ENCODE measurements around the gene TMEM255B. TPM values are rescaled to one million over a fixed set of nuclear protein-coding genes. Genes with fewer than 3 reads are reported as not detected.

The TMEM255B gene
- total RNA-seq, 2 experiments from 2014 or later = 1.8 to 1.9 TPM

- peaks cover 5% of the 10 kb centered on the region for H3K36me3 Mint-ChIP-seq (ENCODE audit: low read depth)
- peaks cover 27% of the 10 kb centered on the region for H3K4me1 Mint-ChIP-seq (ENCODE audit: low read depth)
- ATAC-seq (peak; percentile 14), DNase-seq (no peak)
- ChIA-PET POLR2A (no interaction called here), CTCF (no interaction called here)
- no peak overlapping the region for H3K4me3 Mint-ChIP-seq
- H3K27ac Mint-ChIP-seq = no peak overlapping the region
- H3K27me3 Mint-ChIP-seq (ENCODE audit: low read depth) = no peaks in the 10 kb centered on the region
- H3K9me3 Mint-ChIP-seq (ENCODE audit: insufficient read depth) = peaks cover 5% of the 10 kb centered on the region
These were observed 78.7 kb downstream of the TMEM255B start for GRCh38 chr13:113837560-113838355.

- no peak overlapping the region for H3K4me3 Mint-ChIP-seq
- H3K27me3 Mint-ChIP-seq (ENCODE audit: low read depth) = no peaks in the 10 kb centered on the region
- H3K4me1 Mint-ChIP-seq (ENCODE audit: low read depth) = peaks cover 27% of the 10 kb centered on the region
- peaks cover 5% of the 10 kb centered on the region for H3K36me3 Mint-ChIP-seq (ENCODE audit: low read depth)
- no peak overlapping the region for H3K27ac Mint-ChIP-seq
- CTCF ChIA-PET = no interaction called here
- no peak for DNase-seq
- POLR2A ChIA-PET = no interaction called here
- peaks cover 5% of the 10 kb centered on the region for H3K9me3 Mint-ChIP-seq (ENCODE audit: insufficient read depth)
- no peak for ATAC-seq
These were observed 79.7 kb downstream of the TMEM255B start for GRCh38 chr13:113838711-113839201.

GRCh38 chr13:113839536-113840204 lies 80.6 kb downstream of the TMEM255B start:
- DNase-seq (no peak), ATAC-seq (no peak)
- peaks cover 5% of the 10 kb centered on the region for H3K9me3 Mint-ChIP-seq (ENCODE audit: insufficient read depth)
- peaks cover 7% of the 10 kb centered on the region for H3K36me3 Mint-ChIP-seq (ENCODE audit: low read depth)
- peaks cover 31% of the 10 kb centered on the region for H3K4me1 Mint-ChIP-seq (ENCODE audit: low read depth)
- POLR2A ChIA-PET = no interaction called here
- no peak overlapping the region for H3K27ac Mint-ChIP-seq
- no peak overlapping the region for H3K4me3 Mint-ChIP-seq
- CTCF ChIA-PET = no interaction called here
- peaks cover 2% of the 10 kb centered on the region for H3K27me3 Mint-ChIP-seq (ENCODE audit: low read depth)

- Mint-ChIP-seq H3K27ac (peak overlapping the region; percentile 77), H3K4me3 (no peak overlapping the region), H3K36me3 (ENCODE audit: low read depth) (peaks cover 7% of the 10 kb centered on the region), H3K4me1 (ENCODE audit: low read depth) (peaks cover 42% of the 10 kb centered on the region), H3K9me3 (ENCODE audit: insufficient read depth) (peaks cover 5% of the 10 kb centered on the region), H3K27me3 (ENCODE audit: low read depth) (peaks cover 2% of the 10 kb centered on the region)
- ATAC-seq = no peak
- no peak for DNase-seq
- CTCF ChIA-PET = no interaction called here
- POLR2A ChIA-PET = no interaction called here
These were observed 81.7 kb downstream of the TMEM255B start for GRCh38 chr13:113840541-113841352.

- ATAC-seq (no peak), DNase-seq (no peak)
- Mint-ChIP-seq H3K27ac (peak overlapping the region; percentile 77), H3K27me3 (ENCODE audit: low read depth) (peaks cover 2% of the 10 kb centered on the region), H3K36me3 (ENCODE audit: low read depth) (peaks cover 7% of the 10 kb centered on the region), H3K9me3 (ENCODE audit: insufficient read depth) (peaks cover 5% of the 10 kb centered on the region), H3K4me3 (no peak overlapping the region), H3K4me1 (ENCODE audit: low read depth) (peaks cover 45% of the 10 kb centered on the region)
- ChIA-PET POLR2A (no interaction called here), CTCF (no interaction called here)
These were observed 82.3 kb downstream of the TMEM255B start for GRCh38 chr13:113841353-113841650.

GRCh38 chr13:113842336-113843062 lies 83.5 kb downstream of the TMEM255B start:
- ChIA-PET POLR2A (no interaction called here), CTCF (no interaction called here)
- ATAC-seq (no peak), DNase-seq (no peak)
- Mint-ChIP-seq H3K9me3 (ENCODE audit: insufficient read depth) (peaks cover 5% of the 10 kb centered on the region), H3K4me1 (ENCODE audit: low read depth) (peaks cover 49% of the 10 kb centered on the region), H3K27ac (peak overlapping the region; percentile 79), H3K36me3 (ENCODE audit: low read depth) (peaks cover 7% of the 10 kb centered on the region), H3K4me3 (no peak overlapping the region), H3K27me3 (ENCODE audit: low read depth) (peaks cover 2% of the 10 kb centered on the region)

GRCh38 chr13:113843063-113843654 lies 84.1 kb downstream of the TMEM255B start:
- ChIA-PET POLR2A (no interaction called here), CTCF (no interaction called here)
- no peak for DNase-seq
- Mint-ChIP-seq H3K27me3 (ENCODE audit: low read depth) (peaks cover 2% of the 10 kb centered on the region), H3K4me1 (ENCODE audit: low read depth) (peaks cover 47% of the 10 kb centered on the region), H3K9me3 (ENCODE audit: insufficient read depth) (peaks cover 5% of the 10 kb centered on the region), H3K4me3 (no peak overlapping the region), H3K36me3 (ENCODE audit: low read depth) (peaks cover 7% of the 10 kb centered on the region), H3K27ac (no peak overlapping the region)
- no peak for ATAC-seq

GRCh38 chr13:113843864-113844556 lies 85.0 kb downstream of the TMEM255B start:
- no peak overlapping the region for H3K4me3 Mint-ChIP-seq
- no peak for ATAC-seq

GRCh38 chr13:113845055-113845454 lies 86.0 kb downstream of the TMEM255B start:
- peaks cover 5% of the 10 kb centered on the region for H3K9me3 Mint-ChIP-seq (ENCODE audit: insufficient read depth)

More at GRCh38 chr13:113843864-113844556, 85.0 kb downstream of the TMEM255B start:
- H3K4me1 Mint-ChIP-seq (ENCODE audit: low read depth) = peaks cover 47% of the 10 kb centered on the region
- H3K36me3 Mint-ChIP-seq (ENCODE audit: low read depth) = peaks cover 7% of the 10 kb centered on the region
- ChIA-PET CTCF (no interaction called here), POLR2A (no interaction called here)
- peaks cover 5% of the 10 kb centered on the region for H3K9me3 Mint-ChIP-seq (ENCODE audit: insufficient read depth)
- H3K27me3 Mint-ChIP-seq (ENCODE audit: low read depth) = peaks cover 9% of the 10 kb centered on the region
- no peak overlapping the region for H3K27ac Mint-ChIP-seq
- DNase-seq = no peak

GRCh38 chr13:113845723-113846635 lies 87.0 kb downstream of the TMEM255B start:
- Mint-ChIP-seq H3K4me3 (peak overlapping the region; percentile 24), H3K9me3 (ENCODE audit: insufficient read depth) (peaks cover 5% of the 10 kb centered on the region), H3K36me3 (ENCODE audit: low read depth) (peaks cover 7% of the 10 kb centered on the region), H3K27me3 (ENCODE audit: low read depth) (peaks cover 12% of the 10 kb centered on the region), H3K27ac (peak overlapping the region; percentile 61), H3K4me1 (ENCODE audit: low read depth) (peaks cover 46% of the 10 kb centered on the region)
- ChIA-PET CTCF (no interaction called here), POLR2A (no interaction called here)
- ATAC-seq (no peak), DNase-seq (no peak)

More at GRCh38 chr13:113845055-113845454, 86.0 kb downstream of the TMEM255B start:
- CTCF ChIA-PET = no interaction called here
- Mint-ChIP-seq H3K4me3 (no peak overlapping the region), H3K4me1 (ENCODE audit: low read depth) (peaks cover 47% of the 10 kb centered on the region), H3K27me3 (ENCODE audit: low read depth) (peaks cover 12% of the 10 kb centered on the region), H3K27ac (no peak overlapping the region), H3K36me3 (ENCODE audit: low read depth) (peaks cover 7% of the 10 kb centered on the region)
- no peak for ATAC-seq
- POLR2A ChIA-PET = no interaction called here
- no peak for DNase-seq
